ENCODE measurements around the gene SIL1. TPM values are rescaled to one million over a fixed set of nuclear protein-coding genes. Genes with fewer than 3 reads are reported as not detected.

The SIL1 gene
- total and polyA plus RNA-seq, 2 of the 13 experiments (the other 11 are each of a cell fraction or from before 2014, with no cell fraction given), result 26.0 to 30.0 TPM

- TF ChIP-seq TEAD2 (CRISPR knock-in tag; IDR thresholded peaks at IDR 0.05) (no peak), ZNF563 (CRISPR knock-in tag; IDR thresholded peaks at IDR 0.05) (peak; percentile 25; the same call in 1 of the 2 replicates), ZNF737 (CRISPR knock-in tag; IDR thresholded peaks at IDR 0.05; ENCODE audit: borderline replicate concordance) (0 out of 2 replicates have a peak, but pooled peaks have one; percentile 41), DR1 (CRISPR knock-in tag; IDR thresholded peaks at IDR 0.05) (peak; percentile 57; the same call in 1 of the 2 replicates), HOXA7 (CRISPR knock-in tag; IDR thresholded peaks at IDR 0.05) (no peak), NR1H2 (CRISPR knock-in tag; IDR thresholded peaks at IDR 0.05; ENCODE audit: borderline replicate concordance, low read depth) (no peak), ZNF549 (CRISPR knock-in tag; IDR thresholded peaks at IDR 0.05) (no peak), ZNF468 (CRISPR knock-in tag; IDR thresholded peaks at IDR 0.05) (no peak), KAT8 (CRISPR knock-in tag; IDR thresholded peaks at IDR 0.05) (peak; percentile 83), ZMYM4 (CRISPR knock-in tag; IDR thresholded peaks at IDR 0.05) (peak; percentile 44; the same call in 1 of the 2 replicates), SP4 (CRISPR knock-in tag; IDR thresholded peaks at IDR 0.05) (peak; percentile 90), ZNF788 (CRISPR knock-in tag; IDR thresholded peaks at IDR 0.05; ENCODE audit: borderline replicate concordance) (peak; percentile 48; the same call in 1 of the 2 replicates), ZNF276 (CRISPR knock-in tag; IDR thresholded peaks at IDR 0.05; ENCODE audit: low read depth) (no peak), NFYB (CRISPR knock-in tag; IDR thresholded peaks at IDR 0.05) (peak; percentile 62), MED1 (CRISPR knock-in tag; IDR thresholded peaks at IDR 0.05) (peak; percentile 57), ZGPAT (CRISPR knock-in tag; IDR thresholded peaks at IDR 0.05) (peak; percentile 60; the same call in 1 of the 2 replicates), KLF9 (CRISPR knock-in tag; IDR thresholded peaks at IDR 0.05; ENCODE audit: low read depth) (peak; percentile 64; the same call in 1 of the 2 replicates)
- TF ChIP-seq, protein P1, sequence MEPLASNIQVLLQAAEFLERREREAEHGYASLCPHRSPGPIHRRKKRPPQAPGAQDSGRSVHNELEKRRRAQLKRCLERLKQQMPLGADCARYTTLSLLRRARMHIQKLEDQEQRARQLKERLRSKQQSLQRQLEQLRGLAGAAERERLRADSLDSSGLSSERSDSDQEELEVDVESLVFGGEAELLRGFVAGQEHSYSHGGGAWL (CRISPR knock-in tag; IDR thresholded peaks at IDR 0.05), result peak; percentile 71
- TF ChIP-seq, protein P2, sequence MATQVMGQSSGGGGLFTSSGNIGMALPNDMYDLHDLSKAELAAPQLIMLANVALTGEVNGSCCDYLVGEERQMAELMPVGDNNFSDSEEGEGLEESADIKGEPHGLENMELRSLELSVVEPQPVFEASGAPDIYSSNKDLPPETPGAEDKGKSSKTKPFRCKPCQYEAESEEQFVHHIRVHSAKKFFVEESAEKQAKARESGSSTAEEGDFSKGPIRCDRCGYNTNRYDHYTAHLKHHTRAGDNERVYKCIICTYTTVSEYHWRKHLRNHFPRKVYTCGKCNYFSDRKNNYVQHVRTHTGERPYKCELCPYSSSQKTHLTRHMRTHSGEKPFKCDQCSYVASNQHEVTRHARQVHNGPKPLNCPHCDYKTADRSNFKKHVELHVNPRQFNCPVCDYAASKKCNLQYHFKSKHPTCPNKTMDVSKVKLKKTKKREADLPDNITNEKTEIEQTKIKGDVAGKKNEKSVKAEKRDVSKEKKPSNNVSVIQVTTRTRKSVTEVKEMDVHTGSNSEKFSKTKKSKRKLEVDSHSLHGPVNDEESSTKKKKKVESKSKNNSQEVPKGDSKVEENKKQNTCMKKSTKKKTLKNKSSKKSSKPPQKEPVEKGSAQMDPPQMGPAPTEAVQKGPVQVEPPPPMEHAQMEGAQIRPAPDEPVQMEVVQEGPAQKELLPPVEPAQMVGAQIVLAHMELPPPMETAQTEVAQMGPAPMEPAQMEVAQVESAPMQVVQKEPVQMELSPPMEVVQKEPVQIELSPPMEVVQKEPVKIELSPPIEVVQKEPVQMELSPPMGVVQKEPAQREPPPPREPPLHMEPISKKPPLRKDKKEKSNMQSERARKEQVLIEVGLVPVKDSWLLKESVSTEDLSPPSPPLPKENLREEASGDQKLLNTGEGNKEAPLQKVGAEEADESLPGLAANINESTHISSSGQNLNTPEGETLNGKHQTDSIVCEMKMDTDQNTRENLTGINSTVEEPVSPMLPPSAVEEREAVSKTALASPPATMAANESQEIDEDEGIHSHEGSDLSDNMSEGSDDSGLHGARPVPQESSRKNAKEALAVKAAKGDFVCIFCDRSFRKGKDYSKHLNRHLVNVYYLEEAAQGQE (IDR thresholded peaks at IDR 0.05; ENCODE audit: borderline replicate concordance in 1 of 2, low read depth in 1 of 2, low read length in 2 of 2), result peak in 1 of 2 experiments; percentile 59; a peak in 1 of 4 replicates
- TF ChIP-seq, protein P3, sequence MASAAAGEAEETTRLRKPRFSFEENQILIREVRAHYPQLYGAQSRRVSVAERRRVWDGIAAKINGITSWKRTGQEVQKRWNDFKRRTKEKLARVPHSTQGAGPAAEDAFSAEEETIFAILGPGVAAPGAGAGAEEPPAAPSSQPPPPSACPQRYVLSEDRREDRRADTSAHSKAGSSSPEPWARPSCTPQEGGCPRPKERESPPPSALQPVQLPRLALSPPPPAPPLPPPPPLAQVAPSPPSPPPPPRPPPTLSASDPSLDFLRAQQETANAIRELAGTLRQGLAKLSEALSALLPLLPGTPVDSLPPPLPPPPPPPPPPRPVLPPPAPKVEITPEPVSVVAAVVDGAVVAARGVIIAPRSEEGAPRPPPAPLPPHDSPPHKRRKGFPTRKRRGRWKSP (CRISPR knock-in tag; IDR thresholded peaks at IDR 0.05), result peak; percentile 29; the same call in 1 of the 2 replicates
These were observed at the start of gene SIL1 (continued) for GRCh38 chr5:139197710-139198669.
